NCI-H187 (cell line): ENCODE measurements around the gene VSTM5.
"Not testable (repeated sequence)": the region's sequence is repeated elsewhere in the genome, so short reads cannot be mapped to it uniquely, and the experiment has no call there.

Source experiments
- DNase-seq, 2 experiments: peaks; one replicate each; lab custom pipeline; 2025; lab: John Stamatoyannopoulos, UW

The VSTM5 gene

DNA sequence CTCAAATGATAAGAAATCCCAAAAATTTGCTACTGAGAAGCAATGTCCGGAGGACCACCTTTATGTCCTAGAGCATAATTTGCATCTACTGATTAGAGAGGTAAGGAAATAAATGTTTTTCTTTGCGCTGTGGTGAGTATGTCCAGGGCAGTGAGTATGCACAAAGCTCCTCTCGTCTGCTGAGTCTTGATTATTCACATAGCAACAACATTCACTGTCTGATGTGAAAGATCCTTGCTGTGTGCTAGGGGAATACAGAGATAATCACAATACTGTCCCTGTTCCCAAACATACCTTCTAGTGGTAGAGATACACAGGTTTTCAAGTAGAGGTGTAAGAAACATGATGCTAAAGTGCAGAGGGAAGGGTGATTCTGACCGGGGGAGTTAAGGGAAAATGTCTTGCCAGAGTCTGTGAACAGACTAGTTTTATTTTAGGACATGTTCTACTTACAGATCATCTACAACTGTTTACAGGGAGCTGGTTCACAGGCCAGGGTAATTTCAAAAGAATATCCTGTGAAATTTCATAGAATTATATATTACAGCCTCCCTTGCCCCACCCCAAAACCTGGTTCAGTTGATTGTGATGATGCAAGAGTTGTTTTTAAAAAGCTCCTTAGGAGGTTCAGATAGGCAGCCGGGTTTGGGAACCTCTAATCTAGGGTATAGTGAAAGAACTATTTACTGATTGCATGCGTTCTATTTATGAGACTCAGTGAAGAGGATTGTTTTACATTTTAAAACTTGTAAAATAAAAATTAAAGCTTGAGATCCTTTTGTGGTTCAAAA lies 53.8 kb downstream of the VSTM5 start:
- DNase-seq: no peak

GRCh38 chr11:93791493-93791892 lies 58.9 kb downstream of the VSTM5 start:
- no peak for DNase-seq

GRCh38 chr11:93784935-93785360 lies 65.5 kb downstream of the VSTM5 start:
- DNase-seq: no peak

DNA sequence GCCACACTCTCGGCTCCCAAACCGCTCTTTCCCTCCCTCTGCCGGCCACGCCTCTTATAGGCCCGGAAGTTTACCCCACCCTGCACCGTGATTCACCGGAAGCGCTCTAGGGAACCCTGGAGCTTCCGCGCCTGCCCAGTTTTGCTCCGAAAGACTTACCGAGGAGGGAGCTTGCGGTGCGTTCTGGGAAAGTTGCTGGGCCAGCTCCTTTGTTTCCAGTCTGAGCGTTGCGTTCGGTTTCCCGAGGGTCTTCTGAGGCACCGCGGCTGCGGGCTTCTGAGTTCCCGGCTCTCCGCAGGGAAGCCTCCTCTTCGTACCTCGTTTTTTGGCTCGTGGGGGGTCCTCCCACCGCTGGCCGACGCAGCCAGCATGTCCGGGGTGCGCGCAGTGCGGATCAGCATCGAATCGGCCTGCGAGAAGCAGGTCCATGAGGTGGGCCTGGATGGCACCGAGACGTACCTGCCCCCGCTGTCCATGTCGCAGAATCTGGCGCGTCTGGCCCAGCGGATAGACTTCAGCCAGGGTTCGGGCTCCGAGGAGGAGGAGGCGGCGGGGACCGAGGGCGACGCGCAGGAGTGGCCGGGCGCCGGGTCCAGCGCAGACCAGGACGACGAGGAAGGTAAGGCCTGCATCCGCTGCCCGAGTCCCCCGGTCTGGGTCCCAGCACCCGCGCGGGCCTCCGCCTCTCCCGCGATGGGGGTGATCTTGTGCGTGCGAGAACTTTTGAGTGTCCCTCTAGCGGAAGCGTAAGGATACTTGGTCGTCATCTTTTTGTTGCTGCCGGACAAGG lies 66.1 kb downstream of the VSTM5 start, which contains the start of gene MED17:
TSS of gene MED17 (plus strand) at position 138 of the 790 bp plus-strand sequence. CDS start at position 370, 232 bp downstream.
- DNase-seq: peak; percentile 86

GRCh38 chr11:93783765-93784144 lies 66.7 kb downstream of the VSTM5 start:
- no peak for DNase-seq

DNA sequence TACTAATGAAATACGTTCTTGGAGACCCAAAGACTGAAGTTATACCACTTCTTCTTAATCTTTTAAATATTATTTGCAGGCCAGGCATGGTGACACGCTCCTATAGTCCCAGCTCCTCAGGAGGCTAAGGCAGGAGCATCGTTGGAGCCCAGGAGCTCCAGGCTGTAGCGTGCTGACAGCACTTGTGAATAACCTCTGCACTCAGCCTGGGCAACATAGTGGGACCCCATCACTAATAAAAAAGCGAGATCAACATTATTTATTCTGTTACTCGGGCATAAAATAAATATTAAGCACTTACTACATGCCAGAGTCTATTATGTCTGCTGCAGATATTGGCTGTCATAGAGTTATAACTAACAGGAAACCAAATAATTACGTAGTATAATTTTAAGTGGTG lies 67.1 kb downstream of the VSTM5 start:
- no peak for DNase-seq

DNA sequence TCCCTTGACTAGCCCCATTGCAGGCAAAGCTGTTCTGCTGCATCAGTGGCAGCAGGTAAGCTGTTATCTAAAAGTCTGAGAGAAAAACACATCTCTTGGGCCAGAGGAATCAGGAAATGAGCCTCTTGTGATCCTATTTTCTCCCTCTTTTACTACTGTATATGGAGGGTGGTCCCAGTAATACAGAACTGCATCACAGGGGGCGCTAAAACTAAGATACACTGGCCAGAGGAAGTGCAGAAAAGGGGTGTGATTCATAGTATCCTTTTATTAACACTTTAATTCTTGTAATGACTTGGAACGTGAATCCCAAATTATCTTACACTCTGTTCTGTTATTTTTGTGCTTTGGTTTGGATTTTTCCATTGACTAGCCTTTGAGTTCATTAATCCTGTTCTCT lies 75.1 kb downstream of the VSTM5 start:
- DNase-seq: no peak

GRCh38 chr11:93774560-93774959 lies 75.9 kb downstream of the VSTM5 start:
- not testable (repeated sequence) for DNase-seq

- DNase-seq: no peak
Observed at GRCh38 chr11:93773601-93774200, 76.7 kb downstream of the VSTM5 start.

- DNase-seq: no peak
Observed at GRCh38 chr11:93773045-93773477, 77.4 kb downstream of the VSTM5 start.

- no peak for DNase-seq
Observed at GRCh38 chr11:93772123-93772522, 78.3 kb downstream of the VSTM5 start.

DNA sequence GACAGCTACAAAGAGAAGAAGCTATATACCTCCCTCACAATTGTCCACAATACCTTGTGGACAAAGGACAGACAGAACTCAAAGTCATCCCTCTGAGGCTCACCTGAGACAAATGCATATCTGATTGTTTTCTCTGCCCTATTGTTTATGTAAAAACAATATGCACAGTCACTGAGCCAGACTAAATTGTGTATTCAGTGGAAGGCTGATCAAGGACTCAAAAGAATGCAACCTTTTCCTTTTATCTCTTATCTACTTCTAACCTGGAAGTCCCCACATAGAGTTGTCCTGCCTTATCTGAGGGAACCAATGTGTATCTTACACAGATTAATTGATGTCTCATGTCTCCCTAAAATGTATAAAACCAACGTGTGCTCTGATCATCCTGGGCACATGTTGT lies 80.3 kb downstream of the VSTM5 start:
- no peak for DNase-seq
